ENCODE data around the gene GLIPR2. TPM values are rescaled to one million over a fixed set of nuclear protein-coding genes. Genes with fewer than 3 reads are reported as not detected.

Gene GLIPR2
- total and polyA plus RNA-seq, 2 of the 4 experiments (the other 2 are of a cell fraction): 35.8 to 43.3 TPM

- no peak overlapping the region for H2AK9ac ChIP-seq (replicated peaks; ENCODE audit: low read depth, low read length, poor library complexity)
- peak overlapping the region; percentile 37 for H2BK5ac ChIP-seq (ENCODE audit: low read depth, low read length, poor library complexity, severe bottlenecking)
- no peak overlapping the region for H3K4me2 ChIP-seq (ENCODE audit: low read depth, low read length)
- H3K27ac ChIP-seq (ENCODE audit: insufficient read depth, low read length): peak overlapping the region; percentile 75; the same call in 1 of the 2 replicates
- H4K8ac ChIP-seq (ENCODE audit: low read depth in 2 of 2, low read length in 2 of 2): peak overlapping the region in 1 of 2 experiments; percentile 49; a peak in 1 of 4 replicates
- no peak overlapping the region; the same call in 1 of the 2 replicates for H4K91ac ChIP-seq (ENCODE audit: insufficient read depth, low read depth, low read length)
- H3K4me3 ChIP-seq (ENCODE audit: insufficient read depth, low read depth, low read length): no peak overlapping the region
- H3K9me3 ChIP-seq (ENCODE audit: control insufficient read depth, insufficient read depth, low read length): peaks cover 2% of the 10 kb centered on the region; the same call in 1 of the 2 replicates
- intact Hi-C loops (cut with micrococcal nuclease): no loop called here
- TF ChIP-seq CEBPB (IDR thresholded peaks at IDR 0.05; ENCODE audit: low read depth, low read length) (no peak), NFE2L2 (IDR thresholded peaks at IDR 0.05; ENCODE audit: low read depth, low read length) (peak; percentile 98), MAFK (IDR thresholded peaks at IDR 0.05; ENCODE audit: low read depth, low read length) (peak; percentile 82)
- H3K4ac ChIP-seq (ENCODE audit: low read depth, low read length): peak overlapping the region; percentile 47; the same call in 1 of the 2 replicates
- peak overlapping the region; percentile 88 for H3K18ac ChIP-seq (ENCODE audit: low read depth, low read length)
- H3K9me1 ChIP-seq (ENCODE audit: insufficient read depth, low read length): peaks cover 30% of the 10 kb centered on the region
- DNase-seq: peak; percentile 33
- H3K14ac ChIP-seq (replicated peaks; ENCODE audit: low read depth, low read length): peak overlapping the region; percentile 52; the same call in 1 of the 2 replicates
- dilution Hi-C loops (cut with HindIII; ENCODE audit: low sequenced_read_pairs, unreplicated experiment): no loop called here
- no peak for ATAC-seq (ENCODE audit: low read depth)
- peaks cover 15% of the 10 kb centered on the region for H3K4me1 ChIP-seq (ENCODE audit: control insufficient read depth, insufficient read depth, low read length)
- H3K56ac ChIP-seq (ENCODE audit: extremely low read depth, insufficient read depth, low read length): no peak overlapping the region
- H2BK120ac ChIP-seq (ENCODE audit: low read depth, low read length): peak overlapping the region; percentile 57; the same call in 1 of the 2 replicates
- no TSS peak for BruUV-seq (replicated peaks)
- H3K9ac ChIP-seq (ENCODE audit: low read depth, low read length): no peak overlapping the region
- peaks cover 23% of the 10 kb centered on the region for H3K36me3 ChIP-seq (ENCODE audit: control insufficient read depth, insufficient read depth, low read length)
- H4K20me1 ChIP-seq (ENCODE audit: insufficient read depth, low read length): no peaks in the 10 kb centered on the region
- H3K79me1 ChIP-seq (ENCODE audit: low read depth in 1 of 2, low read length in 2 of 2): peaks cover 0 to 23% of the 10 kb centered on the region in 2 experiments; a peak in 2 of 4 replicates
- H2BK20ac ChIP-seq (ENCODE audit: low read depth, low read length): peak overlapping the region; percentile 80; the same call in 1 of the 2 replicates
- no CpG with 5 or more reads among the region's 2 CpGs for WGBS, 2 experiments (ENCODE audit: extremely low coverage in 2 of 2, insufficient read length in 1 of 2)
- in situ Hi-C loops (cut with MboI; ENCODE audit: low sequenced_read_pairs): no loop called here
- no peaks in the 10 kb centered on the region for H3K27me3 ChIP-seq (ENCODE audit: control insufficient read depth, insufficient read depth, low read length)
- H4K5ac ChIP-seq (ENCODE audit: low read depth, low read length): 0 out of 2 replicates have a peak overlapping the region, but pooled peaks have one; percentile 30
- 0 out of 3 replicates have a peak overlapping the region, but pooled peaks have one; percentile 47 for H2BK15ac ChIP-seq (ENCODE audit: low read depth, low read length)
- ChIA-PET POLR2A (ENCODE audit: unreplicated experiment) (no interaction called here), CTCF (no interaction called here)
- H2AFZ ChIP-seq (replicated peaks; ENCODE audit: low read length, poor library complexity): no peak overlapping the region
- no peak overlapping the region for H3K23ac ChIP-seq (ENCODE audit: low read depth, low read length)
- H2AK5ac ChIP-seq (ENCODE audit: low read depth, low read length): peak overlapping the region; percentile 75; the same call in 1 of the 2 replicates
Observed at GRCh38 chr9:36158122-36158521, 21.6 kb downstream of the GLIPR2 start.
